Hindlimb muscle (tissue), 1 donor: ENCODE results near the gene PRIM2. TPM values are rescaled to one million over a fixed set of nuclear protein-coding genes. Genes with fewer than 3 reads are reported as not detected.
"Not testable (repeated sequence)": the region's sequence is repeated elsewhere in the genome, so short reads cannot be mapped to it uniquely, and the experiment has no call there.

Experiments
- DNase-seq: peaks from one replicate; pipeline ENCODE4 v3.0.0-alpha.2; 2013
- polyA plus RNA-seq: library from polyadenylated mRNA; unstranded; fragments of 120-200 nt; gene quantifications from one replicate; pipeline ENCODE4 v1.2.1, GENCODE V29; 2013; ENCODE audit not compliant: insufficient read length

The PRIM2 gene
- polyA plus RNA-seq, 1 donor: 6.5 TPM

DNA sequence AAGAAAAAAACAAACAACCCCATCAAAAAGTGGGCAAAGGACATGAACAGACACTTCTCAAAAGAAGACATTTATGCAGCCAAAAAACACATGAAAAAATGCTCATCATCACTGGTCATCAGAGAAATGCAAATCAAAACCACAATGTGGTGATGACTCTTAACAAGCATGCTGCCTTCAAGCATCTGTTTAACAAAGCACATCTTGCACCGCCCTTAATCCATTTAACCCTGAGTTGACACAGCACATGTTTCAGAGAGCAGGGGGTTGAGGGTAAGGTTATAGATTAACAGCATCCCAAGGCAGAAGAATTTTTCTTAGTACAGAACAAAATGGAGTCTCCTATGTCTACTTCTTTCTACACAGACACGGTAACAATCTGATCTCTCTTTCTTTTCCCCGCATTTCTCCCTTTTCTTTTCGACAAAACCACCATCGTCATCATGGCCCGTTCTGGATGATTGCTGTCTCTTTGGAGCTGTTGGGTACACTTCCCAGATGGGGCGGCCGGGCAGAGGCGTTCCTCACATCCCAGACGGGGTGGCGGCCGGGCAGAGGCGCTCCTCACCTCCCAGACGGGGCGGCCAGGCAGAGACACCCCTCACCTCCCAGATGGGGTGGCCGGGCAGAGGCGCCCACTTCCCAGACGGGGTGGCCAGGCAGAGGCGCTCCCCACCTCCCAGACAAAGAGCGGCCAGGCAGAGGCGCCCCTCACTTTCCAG lies 7.2 kb upstream of the PRIM2 start:
- DNase-seq: not testable (repeated sequence)

DNA sequence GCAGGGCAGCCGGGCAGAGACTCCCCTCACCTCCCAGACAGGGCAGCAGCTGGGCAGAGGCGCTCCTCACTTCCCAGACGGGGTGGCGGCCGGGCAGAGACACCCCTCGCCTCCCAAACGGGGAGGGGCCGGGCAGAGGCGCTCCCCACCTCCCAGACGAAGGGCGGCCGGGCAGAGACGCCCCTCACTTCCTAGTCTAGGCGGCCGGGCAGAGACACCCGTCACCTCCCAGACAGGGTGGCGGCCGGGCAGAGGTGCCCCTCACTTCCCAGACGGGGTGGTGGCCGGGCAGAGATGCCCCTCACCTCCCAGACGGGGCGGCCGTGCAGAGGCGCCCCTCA lies 6.6 kb upstream of the PRIM2 start:
- no peak for DNase-seq

DNA sequence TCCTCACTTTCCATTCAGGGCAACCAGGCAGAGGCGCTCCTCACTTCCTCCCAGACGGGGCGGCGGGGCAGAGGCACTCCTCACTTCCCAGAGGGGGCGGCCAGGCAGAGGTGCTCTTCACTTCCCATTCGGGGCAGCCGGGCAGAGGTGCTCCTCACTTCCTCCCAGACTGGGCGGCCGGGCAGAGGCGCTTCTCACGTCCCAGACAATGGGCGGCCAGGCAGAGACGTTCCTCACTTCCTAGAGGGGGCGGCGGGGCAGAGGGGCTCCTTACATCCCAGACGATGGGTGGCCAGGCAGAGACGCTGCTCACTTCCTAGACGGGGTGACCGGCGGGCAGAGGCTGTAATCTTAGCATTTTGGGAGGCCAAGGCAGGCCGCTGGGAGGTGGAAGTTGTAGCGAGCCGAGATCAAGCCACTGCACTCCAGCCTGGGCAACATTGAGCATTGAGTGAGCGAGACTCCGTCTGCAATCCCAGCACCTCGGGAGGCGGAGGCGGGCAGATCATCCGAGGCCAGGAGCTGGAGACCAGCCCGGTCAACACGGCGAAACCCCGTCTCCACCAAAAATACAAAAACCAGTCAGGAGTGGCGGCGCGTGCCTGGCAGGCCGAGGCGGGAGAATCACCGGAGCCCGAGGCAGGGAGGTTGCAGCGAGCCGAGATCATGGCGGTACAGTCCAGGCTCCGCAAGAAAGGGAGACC lies 6.0 kb upstream of the PRIM2 start:
- not testable (repeated sequence) for DNase-seq

DNA sequence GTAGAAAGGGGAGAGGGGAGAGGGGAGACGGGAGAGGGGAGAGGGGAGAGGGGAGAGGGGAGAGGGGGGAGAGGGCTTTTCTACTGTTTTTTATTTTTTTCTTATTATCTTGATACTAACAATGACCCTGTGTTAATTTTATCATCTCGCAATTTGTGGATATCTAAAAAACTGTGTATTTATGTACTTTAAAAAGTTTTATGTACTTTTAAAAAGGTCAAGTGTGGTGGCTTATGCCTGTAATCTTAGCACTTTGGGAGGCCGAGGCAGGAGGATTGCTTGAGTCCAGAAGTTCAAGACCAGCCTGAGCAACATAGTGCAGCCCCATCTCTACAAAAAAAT lies 5.5 kb upstream of the PRIM2 start:
- no peak for DNase-seq

DNA sequence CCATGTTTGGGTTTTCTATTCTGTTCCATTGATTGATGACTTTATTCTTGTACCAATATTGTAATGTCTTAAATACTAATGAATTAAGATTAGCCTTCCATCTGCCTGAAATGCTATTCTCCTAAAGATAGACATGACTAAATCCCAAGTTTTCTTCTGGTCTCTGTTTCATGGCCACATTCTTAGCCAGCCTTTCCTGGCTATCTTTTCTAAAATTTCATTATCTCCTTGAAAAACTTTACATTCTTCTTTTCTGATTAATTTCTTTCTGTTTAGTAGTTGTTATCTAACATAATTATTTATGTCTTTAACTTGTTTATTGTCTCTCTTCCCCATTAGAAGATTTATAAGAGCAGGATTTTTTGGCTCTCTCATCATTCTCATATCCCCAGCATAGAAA lies 4.4 kb upstream of the PRIM2 start:
- DNase-seq: no peak

DNA sequence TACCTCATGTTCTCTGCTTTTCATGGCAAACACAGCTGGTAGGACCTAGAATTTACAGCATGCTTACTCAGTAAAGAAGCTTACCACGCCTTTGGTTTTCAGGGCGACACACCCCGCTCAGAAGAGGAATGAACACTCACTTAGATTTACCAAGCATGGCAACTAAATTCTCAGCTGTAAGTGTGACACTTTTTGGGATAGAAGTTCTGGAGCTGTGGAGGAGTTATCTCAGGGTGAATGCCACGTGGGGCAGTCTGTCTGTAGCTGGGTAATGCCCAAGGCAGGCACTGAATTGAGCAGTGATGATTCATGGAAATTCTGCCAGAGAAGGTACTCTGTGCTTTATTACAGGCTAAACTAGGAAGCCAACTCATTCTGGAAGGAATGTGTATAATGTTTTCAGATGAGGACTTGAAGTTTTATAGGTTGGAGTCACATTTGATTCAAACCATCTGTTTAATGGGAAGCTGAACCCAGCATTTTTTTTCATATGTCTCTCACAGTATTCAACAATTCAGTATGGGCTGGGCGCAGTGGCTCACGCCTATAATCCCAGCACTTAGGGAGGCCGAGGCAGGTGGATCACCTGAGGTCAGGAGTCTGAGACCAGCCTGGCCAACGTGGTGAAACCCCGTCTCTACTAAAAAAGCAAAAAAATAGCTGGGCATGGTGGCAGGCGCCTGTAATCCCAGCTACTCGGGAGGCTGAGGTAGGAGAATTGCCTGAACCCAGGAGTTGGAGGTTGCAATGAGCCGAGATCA lies 3.5 kb upstream of the PRIM2 start:
- peak; percentile 58 for DNase-seq

DNA sequence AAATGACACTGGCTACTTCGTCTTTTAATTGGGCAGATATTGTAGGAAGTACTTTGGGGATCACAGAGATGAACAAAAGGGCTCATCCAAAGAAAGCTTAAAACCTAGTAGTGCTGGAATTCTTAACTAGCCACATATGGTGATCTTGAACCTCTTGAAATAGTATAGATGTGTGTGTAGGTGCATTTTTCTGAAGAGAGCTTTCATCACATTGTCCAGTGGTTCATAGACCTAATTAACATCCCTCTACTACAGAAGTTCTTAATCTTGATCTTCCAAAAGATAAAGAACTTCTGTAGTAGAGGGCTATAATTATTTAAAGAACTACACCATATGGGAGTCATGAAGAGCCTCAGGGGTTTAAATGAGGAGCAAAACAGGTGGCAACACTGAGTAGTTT lies 2.3 kb upstream of the PRIM2 start:
- no peak for DNase-seq

DNA sequence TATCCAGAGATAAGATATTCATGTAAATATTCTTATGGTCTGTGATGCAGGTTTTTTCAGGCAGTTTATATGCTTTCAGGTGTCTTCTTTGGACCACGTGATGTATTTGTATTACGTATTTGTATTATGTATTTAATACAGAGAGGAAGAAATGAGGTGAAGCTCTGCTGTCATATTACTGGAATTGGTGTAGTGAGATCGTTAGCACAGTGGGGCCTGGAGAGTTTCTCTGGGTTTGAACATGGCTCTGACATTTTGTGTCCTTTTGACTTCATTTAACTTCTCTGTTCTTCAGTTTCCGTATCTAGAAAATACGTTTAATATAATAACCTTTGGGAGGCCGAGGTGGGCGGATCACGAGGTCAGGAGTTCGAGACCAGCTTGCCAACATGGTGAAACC lies 1.6 kb upstream of the PRIM2 start:
- no peak for DNase-seq

DNA sequence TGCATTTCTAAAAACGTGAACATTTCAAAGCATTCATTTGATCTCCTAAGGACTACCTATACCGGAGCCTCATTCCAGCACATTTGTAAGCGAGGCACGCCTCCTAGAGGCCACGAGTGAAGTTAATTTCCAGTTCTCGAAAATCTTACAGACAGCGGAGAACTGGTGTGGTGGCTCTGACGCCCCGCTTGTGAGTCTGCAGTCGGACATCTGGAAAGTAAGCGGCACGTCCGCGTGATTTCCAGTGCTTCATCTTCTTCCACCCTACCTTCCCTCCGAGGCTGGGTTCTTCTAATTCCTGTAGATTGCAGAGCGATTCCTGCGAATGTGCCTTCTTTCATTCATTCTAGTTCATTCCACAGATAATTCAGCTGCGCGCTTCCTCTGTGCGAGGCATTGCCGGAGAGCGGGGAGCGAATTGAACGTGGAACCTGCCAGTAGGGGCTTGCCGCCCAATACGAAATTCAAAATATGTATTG lies 810 bp upstream of the PRIM2 start:
- DNase-seq: peak; percentile 88

DNA sequence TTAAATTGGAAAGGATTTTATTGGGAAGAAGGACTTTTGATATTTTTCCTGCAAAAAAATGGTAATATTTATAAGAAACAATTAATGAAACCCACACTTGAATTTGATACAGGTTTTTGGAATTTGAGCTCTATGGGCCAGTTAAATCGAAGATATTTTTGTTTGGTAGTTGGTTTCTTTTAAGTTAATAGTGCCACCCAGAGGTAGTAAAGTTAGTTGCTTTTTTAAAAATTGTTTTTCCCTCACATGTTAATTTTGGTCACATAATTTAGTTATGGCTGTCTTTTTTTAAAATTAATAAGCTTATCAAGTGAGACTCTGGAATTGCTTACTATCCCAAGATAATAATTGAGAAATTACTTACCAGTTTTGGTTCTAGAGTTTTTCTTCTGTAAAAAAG lies 7.1 kb downstream of the PRIM2 start:
- DNase-seq: no peak

DNA sequence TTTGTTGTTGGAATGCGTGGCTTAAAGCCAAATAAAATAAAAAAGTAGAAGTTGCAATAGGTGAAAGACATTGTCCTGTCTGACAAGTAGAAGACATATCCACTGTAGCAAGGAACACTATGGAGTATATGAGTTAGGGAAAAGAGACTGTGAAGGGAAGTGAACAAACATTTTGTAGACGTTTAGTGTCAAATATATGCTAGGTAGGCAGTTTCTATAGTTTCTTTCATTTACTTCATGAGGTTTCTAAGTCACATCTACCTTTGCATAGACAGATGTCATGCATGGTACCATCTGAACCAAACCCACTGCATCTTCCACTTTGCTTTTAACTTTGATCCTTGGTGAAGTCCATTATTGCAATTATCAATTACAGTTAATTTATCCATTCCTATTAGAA lies 9.9 kb downstream of the PRIM2 start:
- no peak for DNase-seq

DNA sequence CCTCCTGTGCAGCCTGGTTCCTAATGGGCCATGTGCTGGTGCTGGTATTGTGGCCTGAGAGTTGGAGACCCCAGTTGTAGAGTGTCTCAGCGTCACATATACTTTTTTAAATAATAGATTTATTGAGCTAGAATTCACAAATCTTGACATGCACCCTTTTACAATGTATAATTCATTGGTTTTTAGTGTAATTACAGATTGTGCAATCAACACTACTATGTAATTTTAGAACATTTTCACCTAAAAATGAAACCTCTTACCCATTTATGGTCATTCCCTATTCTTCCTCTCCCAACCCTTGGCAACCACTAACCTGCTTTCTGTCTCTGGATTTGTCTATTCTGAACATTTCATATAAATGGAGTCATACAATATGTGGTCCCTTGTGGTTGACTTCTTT lies 10.6 kb downstream of the PRIM2 start:
- DNase-seq: no peak

DNA sequence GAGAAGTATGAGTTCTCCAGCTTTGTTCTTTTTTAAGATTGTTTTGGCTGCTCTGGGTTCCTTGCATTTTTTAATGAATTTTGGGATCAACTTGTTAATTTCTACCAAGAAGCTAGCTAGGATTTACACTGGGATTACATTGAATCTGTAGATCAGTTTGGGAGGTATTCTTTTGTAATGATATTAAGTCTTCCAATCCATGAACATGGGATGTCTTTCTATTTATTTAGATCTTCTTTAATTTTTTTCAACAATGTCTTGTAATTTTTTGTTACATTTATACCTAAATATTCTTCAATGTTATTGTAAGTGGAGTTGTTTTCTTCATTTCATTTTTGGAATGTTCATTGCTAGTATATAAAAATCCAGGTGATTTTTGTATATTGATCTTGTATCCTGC lies 12.5 kb downstream of the PRIM2 start:
- DNase-seq: no peak

DNA sequence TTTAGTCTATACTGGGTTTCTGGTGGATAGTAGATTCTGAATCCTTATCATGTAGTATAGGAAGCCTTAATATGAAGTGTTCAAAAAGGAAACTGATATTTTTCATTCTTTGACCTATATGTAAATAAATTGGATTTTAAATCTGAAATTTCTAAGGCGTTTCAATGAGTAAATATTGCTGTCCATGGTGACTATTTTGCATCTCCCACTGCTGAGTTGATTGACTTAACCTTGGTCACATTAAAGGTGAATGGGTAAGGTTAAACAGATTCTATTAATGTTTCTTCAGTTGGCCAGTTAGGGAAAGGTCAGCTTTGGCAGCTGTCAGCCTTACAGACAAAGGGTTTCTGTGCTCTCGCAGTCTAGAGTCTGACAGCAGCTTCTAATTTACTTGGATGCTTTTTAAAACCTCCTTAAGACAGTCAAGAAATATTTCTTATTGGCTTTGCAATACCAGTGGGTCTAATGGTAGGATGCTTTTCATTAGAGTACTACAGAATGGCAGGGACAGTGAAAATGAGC lies 24.8 kb downstream of the PRIM2 start:
- DNase-seq: no peak

DNA sequence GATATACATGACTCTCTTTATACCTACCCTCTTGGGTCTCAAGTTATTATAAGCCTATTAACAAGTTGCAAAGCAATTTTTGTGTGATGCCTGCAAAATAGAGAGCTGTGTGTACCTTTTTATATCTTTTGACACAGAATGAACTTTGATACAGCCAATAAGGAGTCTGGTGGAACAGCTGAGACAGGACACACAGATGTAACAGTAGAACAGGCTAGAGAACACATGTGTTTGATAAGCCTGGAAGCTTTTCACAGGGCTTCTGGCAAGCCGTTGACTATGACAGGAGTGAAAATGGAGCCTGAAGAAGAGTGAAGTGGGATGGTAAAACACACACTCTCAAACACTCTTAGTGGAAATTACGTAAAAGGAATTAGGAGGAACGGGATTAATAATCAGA lies 25.9 kb downstream of the PRIM2 start:
- not testable (repeated sequence) for DNase-seq

DNA sequence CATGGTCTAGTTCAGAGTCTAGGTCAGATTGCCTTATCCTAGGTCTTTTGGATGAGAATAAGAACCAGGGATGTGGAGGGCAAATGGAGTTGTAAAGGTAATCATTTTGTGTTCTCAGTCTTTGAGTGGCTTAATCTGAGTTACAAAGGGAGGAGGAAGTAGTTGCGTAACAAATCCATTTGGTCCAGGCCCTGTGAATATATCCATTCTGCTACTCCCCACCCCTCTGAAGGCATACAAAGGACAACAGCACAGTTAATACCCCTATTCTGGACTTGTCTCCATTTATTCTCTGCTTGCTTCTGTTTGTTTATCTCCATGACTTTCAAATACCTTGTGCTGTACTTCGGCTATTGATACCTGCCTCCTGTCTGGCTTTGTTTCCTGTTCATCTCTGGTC lies 29.3 kb downstream of the PRIM2 start:
- not testable (repeated sequence) for DNase-seq

DNA sequence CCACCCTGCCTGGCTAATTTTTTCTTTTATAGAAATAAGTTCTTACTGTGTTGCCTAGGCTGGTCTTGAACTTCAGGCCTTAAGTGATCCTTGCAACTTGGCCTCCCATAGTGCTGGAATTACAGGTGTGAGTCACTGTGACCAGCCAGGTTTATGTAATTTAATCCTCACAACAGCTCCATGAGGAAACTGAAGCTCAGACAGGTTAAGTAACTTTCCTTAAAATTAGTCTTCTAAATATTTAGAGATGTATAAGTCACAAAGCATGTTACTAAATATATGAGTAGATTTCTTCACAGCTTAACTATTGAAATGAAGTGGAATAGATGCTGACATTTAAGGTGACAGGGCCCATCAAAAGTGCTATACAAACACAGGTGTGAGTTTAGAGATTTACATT lies 30.2 kb downstream of the PRIM2 start:
- not testable (repeated sequence) for DNase-seq

DNA sequence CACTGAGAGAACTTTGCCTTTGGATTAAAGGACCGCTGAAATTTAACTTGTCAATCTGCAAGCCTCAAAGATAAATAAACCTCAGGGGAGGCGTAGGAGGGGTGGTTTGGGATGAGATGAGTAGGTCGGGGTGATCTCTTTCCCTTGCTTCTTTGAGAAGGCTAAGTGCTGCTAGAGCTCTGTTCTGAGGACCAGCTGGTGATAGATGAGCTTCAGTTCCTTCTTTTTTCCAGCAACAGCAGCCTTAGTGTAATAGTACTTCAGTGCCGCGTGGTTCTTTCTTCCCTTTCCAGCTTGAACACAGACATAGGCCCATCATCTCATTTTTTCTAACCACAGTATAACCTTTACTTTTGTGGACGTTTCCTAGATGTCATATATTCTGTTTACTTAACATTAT lies 33.0 kb downstream of the PRIM2 start:
- not testable (repeated sequence) for DNase-seq

DNA sequence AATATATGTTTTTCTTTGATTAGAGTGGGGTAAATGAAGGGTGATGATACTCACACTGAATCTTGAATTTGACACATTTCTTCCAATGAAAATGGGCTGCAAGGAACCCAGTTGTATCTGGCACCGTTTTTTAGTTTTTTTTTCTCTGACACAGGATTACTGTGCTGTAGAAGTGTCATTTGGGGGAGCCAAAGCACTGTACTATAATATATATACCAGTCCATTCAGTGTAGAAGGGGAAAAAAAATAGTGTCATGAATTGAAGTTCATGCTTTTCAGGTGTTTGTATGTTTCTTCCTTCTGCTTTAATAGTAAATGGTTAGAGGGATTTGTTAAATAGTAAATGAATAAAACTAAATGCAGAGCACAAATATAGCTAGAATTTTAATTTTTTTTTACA lies 35.2 kb downstream of the PRIM2 start:
- not testable (repeated sequence) for DNase-seq

DNA sequence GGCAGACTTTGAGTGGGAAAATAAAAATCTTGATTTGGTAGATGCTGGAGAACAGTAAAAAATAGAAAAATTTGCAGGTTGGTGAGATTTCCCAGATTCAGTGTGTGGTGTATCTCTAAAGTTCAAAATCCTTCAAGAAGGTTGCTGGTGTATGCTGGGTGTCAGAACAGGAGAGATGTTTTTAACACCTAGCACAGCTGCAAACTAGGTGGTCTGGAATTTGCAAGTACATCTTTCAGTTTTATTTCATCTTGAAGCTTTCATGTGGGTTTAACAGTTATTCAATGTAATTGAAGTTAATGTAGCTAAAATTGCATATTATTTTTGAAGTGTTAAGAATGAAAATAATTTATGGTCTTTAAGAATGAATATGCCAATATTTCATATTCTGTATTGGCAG lies 40.9 kb downstream of the PRIM2 start:
- DNase-seq: not testable (repeated sequence)

DNA sequence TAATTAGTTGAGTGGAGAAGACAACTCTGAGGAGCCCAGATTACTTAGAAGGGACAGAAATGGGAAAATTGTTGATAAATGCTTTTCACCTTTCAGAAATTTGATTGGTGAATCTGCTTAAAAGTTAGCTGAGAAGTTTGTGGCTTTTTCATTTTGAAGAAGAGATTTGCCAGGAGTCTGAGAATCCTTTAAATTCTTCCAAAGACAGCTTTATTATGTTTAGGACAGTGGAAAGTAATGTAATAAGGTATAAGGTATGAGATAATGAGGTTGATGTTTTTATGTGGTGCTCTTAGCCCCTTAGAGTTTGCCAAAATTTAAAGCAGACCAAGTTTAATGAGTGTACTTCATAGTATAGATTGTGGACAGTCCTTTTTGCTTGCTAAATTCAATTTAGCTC lies 42.3 kb downstream of the PRIM2 start:
- DNase-seq: not testable (repeated sequence)

DNA sequence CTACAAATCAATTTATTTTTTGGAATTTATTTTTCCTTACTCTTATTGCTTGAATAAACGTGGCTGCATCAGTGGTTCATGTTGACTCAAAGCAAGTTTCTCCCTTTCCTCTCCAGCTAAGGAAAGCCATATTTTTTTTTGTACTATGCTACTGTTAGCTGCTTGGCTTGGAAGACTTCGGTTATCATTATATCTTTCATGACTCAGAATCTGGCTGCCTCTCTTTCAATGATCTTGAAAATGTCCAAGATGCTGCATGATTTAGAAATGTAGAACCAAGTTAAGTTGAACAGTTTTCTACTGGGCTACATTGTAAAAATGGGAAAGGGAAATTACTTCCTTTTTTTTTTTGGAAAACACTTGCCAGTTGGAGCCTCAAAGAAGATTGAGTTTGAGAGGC lies 44.9 kb downstream of the PRIM2 start:
- DNase-seq: not testable (repeated sequence)

DNA sequence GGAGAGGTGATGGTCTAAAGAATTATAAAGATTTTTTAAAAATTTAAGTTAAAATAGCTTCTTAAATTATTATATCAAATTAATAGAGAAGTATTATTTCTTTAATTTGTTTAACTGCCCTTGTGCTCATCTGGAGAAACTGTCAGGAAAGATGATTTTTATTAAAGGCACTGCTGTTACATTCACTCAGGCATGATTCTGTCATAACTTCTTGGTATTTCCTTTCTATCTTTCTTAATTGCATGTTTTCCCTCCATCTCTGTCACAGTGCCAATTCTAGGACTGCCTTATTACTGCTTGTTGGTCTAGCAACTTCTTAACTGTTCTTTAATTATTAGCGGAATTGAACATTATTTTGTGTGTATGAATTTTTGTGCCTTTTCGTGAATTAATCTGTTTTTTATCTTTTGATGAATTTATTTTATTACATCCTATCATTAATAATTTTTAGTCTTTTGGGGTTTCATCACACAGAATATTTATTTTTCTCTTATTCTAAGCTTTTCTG lies 47.7 kb downstream of the PRIM2 start:
- not testable (repeated sequence) for DNase-seq
